HG03196 (cell line): ENCODE measurements around the gene NWD2.
"Not testable (repeated sequence)": the region's sequence is repeated elsewhere in the genome, so short reads cannot be mapped to it uniquely, and the experiment has no call there.

Source experiments
- ATAC-seq: cut with Tn5 transposase; IDR thresholded peaks from one replicate; pipeline ENCODE4 v1.9.1; 2021; ENCODE audit not compliant: unreplicated experiment

Gene NWD2, protein sequence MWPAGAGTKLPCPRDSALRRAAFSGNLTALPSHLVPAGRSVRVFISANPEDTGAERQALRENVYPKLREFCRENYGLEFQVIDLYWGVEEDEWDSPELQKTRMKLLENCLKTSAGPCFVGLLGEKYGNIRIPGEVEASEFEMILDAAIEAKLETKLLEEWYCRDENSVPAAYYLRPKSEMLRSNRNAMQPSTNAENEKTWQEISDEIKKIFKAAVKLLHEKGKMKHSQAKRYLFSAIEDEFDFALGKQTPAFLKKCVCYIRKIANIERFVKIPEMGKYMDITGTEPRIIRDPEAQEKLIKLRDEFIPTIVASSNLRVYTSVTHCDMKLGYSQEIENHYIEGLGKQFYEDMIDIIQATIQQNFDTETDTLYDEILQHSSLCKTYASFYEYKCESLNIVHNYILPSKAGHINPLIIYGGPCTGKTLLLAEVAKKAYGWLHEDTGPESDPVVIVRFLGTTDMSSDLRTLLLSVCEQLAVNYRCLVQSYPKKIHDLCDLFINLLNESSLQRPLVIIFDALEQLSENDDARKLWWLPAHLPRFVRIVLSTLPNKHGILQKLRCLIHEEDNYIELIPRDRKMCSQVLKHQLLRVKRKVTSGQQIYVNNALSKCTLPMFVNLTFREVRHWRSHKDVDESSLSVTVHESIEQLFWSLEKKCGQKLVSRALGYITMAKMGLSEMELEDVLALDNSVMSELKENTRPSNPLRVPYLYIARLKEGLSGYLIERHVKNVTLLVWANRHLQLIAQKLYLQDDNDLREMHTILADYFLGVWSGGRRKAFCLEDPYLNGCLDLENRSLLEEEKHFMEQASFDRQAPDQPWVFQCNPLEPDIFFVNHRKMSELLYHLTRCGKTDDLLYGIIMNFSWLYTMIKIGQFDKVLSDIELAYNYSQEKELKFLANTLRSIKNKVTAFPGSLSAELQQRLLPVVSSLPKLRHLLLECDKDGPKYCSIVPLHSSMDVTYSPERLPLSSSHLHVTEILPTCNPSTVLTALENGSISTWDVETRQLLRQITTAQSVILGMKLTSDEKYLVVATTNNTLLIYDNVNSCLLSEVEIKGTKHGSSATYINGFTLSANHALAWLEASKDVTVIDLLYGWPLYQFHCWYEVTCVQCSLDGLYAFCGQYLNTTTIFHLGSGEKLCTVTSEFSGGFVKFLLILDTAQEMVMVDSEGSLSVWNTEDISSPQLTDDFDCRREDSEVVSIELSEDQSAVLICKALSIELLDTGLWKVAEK (N-terminal part only)

GRCh38 chr4:37244583-37245390 is at the start of gene NWD2:
NWD2 (plus strand) TSS chr4:37244743; CDS start chr4:37245068, 325 bp downstream.
- no peak for ATAC-seq

- ATAC-seq, result no peak
These were observed 46.6 kb upstream of the NWD2 start for GRCh38 chr4:37197899-37198298.

DNA sequence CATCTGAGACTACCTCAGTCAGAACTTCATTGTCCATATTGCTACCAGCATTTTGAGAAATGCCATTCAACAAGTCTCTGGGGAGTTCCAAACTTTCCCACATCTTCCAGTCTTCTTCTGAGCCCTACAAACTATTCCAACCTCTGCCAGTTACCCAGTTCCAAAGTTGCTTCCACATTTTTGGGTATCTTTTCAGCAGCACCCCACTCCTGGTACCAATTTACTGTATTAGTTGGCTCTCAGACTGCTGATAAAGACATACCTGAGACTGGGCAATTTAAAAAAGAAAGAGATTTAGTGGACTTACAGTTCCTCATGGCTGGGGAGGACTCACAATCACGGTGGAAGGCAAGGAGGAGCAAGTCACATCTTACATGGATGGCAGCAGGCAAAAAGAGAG is 39.8 kb upstream of the NWD2 start:
- not testable (repeated sequence) for ATAC-seq

DNA sequence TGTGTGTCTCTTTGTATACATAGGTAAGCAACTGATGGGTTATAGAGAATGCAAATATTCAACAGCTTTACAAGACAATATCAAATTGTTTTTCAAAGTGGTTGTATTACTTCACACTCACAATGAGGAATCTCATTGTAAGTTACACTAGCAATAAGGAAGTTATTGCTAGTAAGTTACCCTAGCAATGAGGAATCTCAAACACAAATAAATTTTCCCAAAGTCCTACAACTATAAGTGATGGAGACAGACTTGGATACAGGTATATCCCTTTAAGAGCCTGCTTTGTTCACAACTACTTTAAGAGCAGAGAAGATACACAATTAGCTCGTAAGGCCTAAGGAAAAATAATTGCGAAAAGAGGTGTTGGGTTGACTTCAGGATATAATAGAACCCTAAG is 28.3 kb upstream of the NWD2 start:
- no peak for ATAC-seq

DNA sequence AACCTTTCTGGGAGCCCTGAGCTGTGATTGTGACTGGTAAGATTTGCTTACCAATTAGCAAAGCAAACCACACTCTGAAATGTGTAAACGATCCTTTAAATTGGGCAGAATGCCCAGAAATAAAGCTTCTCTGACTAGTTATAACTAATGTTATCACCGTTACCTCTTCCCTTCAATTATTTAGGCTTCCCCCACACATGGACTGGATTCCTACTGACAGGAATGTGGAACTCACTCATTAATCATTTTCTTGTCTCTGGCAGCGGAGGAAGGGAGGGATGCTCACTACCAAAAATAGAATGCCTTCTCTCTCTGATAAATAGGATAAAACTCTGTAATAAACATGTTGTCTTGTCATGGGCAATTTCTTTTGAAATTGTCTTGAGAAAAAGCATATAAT is 25.3 kb upstream of the NWD2 start:
- ATAC-seq, result no peak

DNA sequence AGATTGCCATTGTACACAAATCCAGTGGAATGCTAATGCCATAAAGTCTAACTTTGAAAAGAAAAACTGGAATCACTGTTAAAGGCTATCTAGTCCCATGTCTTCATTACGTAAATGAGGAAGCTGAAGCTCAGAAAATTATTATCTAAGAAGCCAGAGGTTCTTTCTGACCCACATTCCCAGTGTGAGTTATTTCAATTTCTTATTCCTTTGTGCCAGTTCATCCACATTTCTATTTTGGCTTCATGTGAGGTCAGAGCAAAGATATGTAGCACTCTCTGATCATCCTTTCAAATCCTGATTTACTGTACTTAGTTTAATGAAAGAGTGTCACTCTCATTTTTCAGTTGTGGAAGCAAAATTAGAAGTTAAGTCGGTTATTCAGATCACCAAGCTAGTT is 24.6 kb upstream of the NWD2 start:
- no peak for ATAC-seq

DNA sequence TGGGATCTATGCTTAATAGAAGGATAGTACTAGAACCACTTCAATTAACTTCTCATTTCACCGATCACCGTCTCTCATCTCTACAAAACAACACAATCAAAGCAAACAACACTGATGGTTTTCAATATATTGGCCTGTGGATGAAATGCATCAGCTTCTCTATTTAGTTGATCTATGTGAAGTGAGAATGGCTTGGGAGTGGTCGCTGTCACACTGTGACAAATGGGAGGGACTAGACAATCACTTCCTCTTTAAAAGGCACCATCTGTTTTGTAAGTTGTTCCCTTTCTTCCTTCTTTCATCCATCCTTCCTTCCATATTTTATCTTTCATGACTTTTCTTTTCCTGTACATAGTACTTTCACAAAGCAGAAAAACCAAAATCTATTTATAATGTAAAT is 23.9 kb upstream of the NWD2 start:
- ATAC-seq, result no peak

DNA sequence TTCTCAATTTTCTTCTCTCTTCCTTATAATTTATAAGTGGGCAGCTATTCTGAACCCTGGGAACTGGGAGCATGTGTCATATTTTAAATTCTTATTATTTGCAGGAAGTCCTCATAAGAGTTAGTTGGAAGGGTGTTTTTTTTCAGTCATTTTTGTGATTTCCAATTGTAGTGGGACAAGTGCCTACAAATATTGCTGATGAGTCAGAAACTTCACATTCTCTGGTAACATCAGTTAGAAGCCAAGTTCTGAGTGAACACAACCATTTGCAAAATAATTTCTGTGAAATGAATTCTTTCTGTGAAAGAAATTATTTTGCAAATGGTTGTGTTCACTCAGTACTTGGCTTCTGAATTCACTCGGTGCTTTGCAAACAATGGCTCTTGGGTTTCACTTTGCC is 20.8 kb upstream of the NWD2 start:
- no peak for ATAC-seq

DNA sequence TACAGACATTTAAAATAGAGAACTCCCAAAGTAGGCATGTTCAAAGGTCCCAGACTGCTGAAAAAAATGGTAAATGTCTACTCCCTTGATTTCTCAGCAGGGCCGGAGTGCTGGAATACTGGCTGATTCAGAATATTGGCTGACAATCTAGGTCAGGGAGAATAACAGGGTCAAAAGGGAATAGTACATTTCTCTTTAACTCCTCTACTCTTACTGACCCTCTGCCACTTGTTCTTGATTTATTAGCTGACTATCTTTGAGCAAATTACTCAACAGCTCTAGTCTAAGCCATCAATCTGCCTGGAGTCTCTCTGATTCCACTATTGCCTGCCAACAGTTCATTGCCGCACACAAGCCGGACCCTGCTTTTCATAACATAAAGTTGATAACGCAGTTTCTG is 19.7 kb upstream of the NWD2 start:
- ATAC-seq, result no peak

DNA sequence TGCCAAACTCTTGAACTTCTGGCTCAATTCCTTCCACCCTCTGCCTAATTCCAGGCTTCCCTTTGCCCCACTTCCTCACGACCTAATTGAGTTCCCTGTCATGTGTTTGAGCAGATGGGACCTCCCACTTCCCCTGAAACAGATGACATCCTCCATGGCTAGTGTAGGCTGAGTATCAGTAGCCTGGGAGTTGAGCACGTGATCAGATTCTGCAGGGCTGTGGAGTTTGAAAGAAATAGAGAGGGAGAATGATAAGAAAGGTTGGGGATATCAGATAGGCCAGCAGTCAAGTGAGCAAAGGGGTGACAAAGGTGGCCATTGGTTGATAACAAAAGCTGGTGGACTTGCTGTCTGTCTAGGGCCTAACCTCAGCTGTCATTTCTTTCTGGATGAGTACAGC is 18.8 kb upstream of the NWD2 start:
- ATAC-seq, result no peak

DNA sequence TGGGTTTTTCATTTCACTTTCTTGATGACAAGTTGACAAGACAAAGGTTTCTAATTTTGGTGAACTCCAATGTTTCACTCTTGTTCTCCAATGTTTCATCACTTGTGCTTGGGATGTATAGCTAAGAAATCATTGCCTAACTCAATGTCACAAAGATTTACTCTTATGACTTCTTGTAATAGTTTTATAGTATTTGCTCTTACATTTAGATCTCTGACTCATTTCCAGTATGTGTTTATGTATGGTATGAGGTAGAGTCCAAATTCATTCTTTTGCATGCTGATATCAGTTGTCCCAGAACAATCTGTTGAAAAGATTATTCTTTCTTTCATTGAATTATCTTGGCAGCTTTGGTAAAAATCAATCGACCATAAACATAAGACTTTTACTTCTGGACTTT is 12.2 kb upstream of the NWD2 start:
- no peak for ATAC-seq

GRCh38 chr4:37236165-37236564 is 8.4 kb upstream of the NWD2 start:
- ATAC-seq, result peak; percentile 45

GRCh38 chr4:37241647-37242046 is 2.9 kb upstream of the NWD2 start:
- ATAC-seq, result no peak

DNA sequence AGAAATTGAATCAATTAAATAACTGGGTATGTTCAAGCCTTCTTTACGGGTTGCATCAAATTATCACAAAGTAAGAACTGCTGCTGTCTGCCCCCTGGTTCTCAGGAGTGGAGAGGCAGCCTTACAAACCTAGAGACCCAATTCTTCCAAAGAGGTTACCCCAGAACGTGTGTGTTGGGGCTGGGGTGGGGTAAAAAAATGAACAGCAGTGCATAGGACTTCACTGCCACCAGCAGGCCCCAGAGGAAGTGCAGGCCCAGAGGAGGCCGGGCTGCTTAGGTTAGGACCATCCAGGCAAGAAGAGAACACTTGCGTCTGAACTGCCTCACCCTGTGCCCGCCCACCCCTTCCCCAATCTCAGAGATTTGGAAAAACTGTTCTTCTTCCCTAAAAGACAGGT is 1.5 kb upstream of the NWD2 start:
- no peak for ATAC-seq

DNA sequence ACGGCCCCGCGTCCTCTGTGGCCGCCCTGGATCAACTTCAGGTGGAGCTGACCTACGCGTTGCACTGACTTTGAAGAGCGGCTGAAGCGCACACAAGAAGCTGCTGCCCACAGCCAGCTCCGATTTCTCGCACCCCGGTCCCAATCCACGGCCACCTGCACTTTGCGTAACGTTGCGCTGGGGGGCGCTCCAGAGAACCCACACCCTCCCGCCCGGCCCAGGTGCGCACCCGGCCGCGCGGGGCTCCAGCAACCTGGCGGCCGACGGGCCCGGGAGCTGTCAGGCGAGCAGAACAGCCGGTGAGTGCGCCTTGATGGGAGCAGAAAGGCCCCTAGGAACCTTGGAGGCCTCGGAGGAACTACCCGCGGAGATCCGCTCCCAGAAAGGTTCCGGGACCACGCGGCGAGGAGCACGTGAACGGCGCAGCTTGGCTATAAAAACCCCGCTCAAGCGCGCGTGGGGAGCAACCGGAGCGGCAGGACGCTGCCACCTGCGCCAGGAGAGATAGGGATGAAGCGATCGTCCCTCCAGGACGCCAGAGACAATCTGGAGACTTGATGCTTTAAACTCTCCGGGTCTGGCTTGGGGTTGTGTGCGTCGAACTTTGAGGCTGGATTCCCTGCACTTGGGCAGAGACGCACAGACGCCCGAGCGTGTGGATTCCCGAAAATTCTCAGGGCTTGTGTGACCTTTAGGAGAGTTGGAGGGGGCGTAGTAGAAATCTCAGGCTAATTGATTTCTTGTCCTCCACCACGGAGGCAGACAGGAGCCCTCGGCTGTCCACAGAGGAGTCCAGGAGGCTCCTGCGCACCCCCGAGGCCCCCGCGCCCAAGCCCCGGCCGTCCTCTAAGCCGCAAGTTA is 591 bp upstream of the NWD2 start:
- ATAC-seq, result no peak

DNA sequence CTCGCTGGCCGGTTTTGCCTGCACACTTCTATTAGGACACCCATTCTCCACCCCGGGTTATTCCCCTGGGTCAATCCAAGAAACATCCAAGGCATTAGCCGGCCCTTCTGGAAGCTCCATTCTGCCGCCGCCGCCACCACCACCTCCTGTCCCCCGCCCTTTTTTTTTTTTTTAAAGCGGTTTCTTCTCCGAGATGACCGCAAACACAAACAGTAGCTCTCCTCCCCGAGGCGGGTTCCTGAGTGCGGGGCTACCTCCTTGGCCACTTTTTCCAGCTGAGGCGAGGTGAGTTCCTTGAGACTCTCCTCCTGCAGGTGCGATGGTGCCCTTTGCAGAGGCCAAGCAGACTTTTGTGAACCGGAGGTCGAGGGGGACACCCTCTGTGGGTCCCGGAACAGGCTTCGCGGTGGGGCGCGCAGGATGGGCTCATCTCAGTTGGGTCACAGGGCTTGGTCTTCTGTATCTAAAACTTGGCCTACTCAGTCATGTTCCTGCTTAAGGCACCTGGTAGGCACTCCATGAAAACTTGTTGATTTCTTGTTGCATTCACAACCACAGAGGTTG is 930 bp downstream of the NWD2 start:
- no peak for ATAC-seq

GRCh38 chr4:37246891-37247290 is 2.3 kb downstream of the NWD2 start:
- no peak for ATAC-seq

GRCh38 chr4:37258221-37258620 is 13.7 kb downstream of the NWD2 start:
- ATAC-seq, result no peak

GRCh38 chr4:37268319-37268718 is 23.8 kb downstream of the NWD2 start:
- ATAC-seq, result no peak
